ENCODE measurements around the gene ZKSCAN2. TPM values are rescaled to one million over a fixed set of nuclear protein-coding genes. Genes with fewer than 3 reads are reported as not detected.

ZKSCAN2 gene
- total RNA-seq, 1 donor from 2014 or later: 16.2 TPM

- peaks cover 7% of the 10 kb centered on the region for H3K9me3 Mint-ChIP-seq (ENCODE audit: unreplicated experiment)
- H3K36me3 Mint-ChIP-seq (ENCODE audit: low read depth, unreplicated experiment): peaks cover 7% of the 10 kb centered on the region
- H3K27me3 Mint-ChIP-seq (ENCODE audit: unreplicated experiment): peaks cover 7% of the 10 kb centered on the region
- no peaks in the 10 kb centered on the region for H3K4me1 Mint-ChIP-seq (ENCODE audit: unreplicated experiment)
- TF ChIP-seq CTCF (IDR thresholded peaks at IDR 0.05; ENCODE audit: unreplicated experiment): no peak
- no peak for DNase-seq (ENCODE audit: low spot score)
- no peak overlapping the region for H3K27ac Mint-ChIP-seq (ENCODE audit: unreplicated experiment)
- no peak overlapping the region for H3K4me3 Mint-ChIP-seq (ENCODE audit: unreplicated experiment)
Measured at GRCh38 chr16:25291580-25291979, 33.9 kb upstream of the ZKSCAN2 start.

- peaks cover 4% of the 10 kb centered on the region for H3K27me3 Mint-ChIP-seq (ENCODE audit: unreplicated experiment)
- H3K4me3 Mint-ChIP-seq (ENCODE audit: unreplicated experiment): no peak overlapping the region
- H3K9me3 Mint-ChIP-seq (ENCODE audit: unreplicated experiment): peaks cover 7% of the 10 kb centered on the region
- H3K27ac Mint-ChIP-seq (ENCODE audit: unreplicated experiment): no peak overlapping the region
- TF ChIP-seq CTCF (IDR thresholded peaks at IDR 0.05; ENCODE audit: unreplicated experiment): no peak
- H3K4me1 Mint-ChIP-seq (ENCODE audit: unreplicated experiment): no peaks in the 10 kb centered on the region
- H3K36me3 Mint-ChIP-seq (ENCODE audit: low read depth, unreplicated experiment): peaks cover 7% of the 10 kb centered on the region
- no peak for DNase-seq (ENCODE audit: low spot score)
Measured at GRCh38 chr16:25289466-25289865, 31.8 kb upstream of the ZKSCAN2 start.

GRCh38 chr16:25279491-25279890, 21.8 kb upstream of the ZKSCAN2 start:
- no peaks in the 10 kb centered on the region for H3K4me1 Mint-ChIP-seq (ENCODE audit: unreplicated experiment)
- DNase-seq (ENCODE audit: low spot score): no peak
- H3K27me3 Mint-ChIP-seq (ENCODE audit: unreplicated experiment): peaks cover 2% of the 10 kb centered on the region
- no peak for TF ChIP-seq CTCF (IDR thresholded peaks at IDR 0.05; ENCODE audit: unreplicated experiment)
- H3K27ac Mint-ChIP-seq (ENCODE audit: unreplicated experiment): no peak overlapping the region
- no peaks in the 10 kb centered on the region for H3K36me3 Mint-ChIP-seq (ENCODE audit: low read depth, unreplicated experiment)
- H3K4me3 Mint-ChIP-seq (ENCODE audit: unreplicated experiment): no peak overlapping the region
- no peaks in the 10 kb centered on the region for H3K9me3 Mint-ChIP-seq (ENCODE audit: unreplicated experiment)

- Mint-ChIP-seq H3K27ac (ENCODE audit: unreplicated experiment) (no peak overlapping the region), H3K4me3 (ENCODE audit: unreplicated experiment) (no peak overlapping the region), H3K27me3 (ENCODE audit: unreplicated experiment) (peaks cover 2% of the 10 kb centered on the region), H3K36me3 (ENCODE audit: low read depth, unreplicated experiment) (no peaks in the 10 kb centered on the region), H3K9me3 (ENCODE audit: unreplicated experiment) (no peaks in the 10 kb centered on the region), H3K4me1 (ENCODE audit: unreplicated experiment) (no peaks in the 10 kb centered on the region)
- TF ChIP-seq CTCF (IDR thresholded peaks at IDR 0.05; ENCODE audit: unreplicated experiment): no peak
- DNase-seq (ENCODE audit: low spot score): no peak
Measured at GRCh38 chr16:25271421-25271820, 13.8 kb upstream of the ZKSCAN2 start.

GRCh38 chr16:25270577-25270976, 12.9 kb upstream of the ZKSCAN2 start:
- no peak overlapping the region for H3K4me3 Mint-ChIP-seq (ENCODE audit: unreplicated experiment)
- H3K9me3 Mint-ChIP-seq (ENCODE audit: unreplicated experiment): no peaks in the 10 kb centered on the region
- H3K27me3 Mint-ChIP-seq (ENCODE audit: unreplicated experiment): peaks cover 2% of the 10 kb centered on the region
- no peak for DNase-seq (ENCODE audit: low spot score)
- H3K36me3 Mint-ChIP-seq (ENCODE audit: low read depth, unreplicated experiment): no peaks in the 10 kb centered on the region
- H3K27ac Mint-ChIP-seq (ENCODE audit: unreplicated experiment): no peak overlapping the region
- H3K4me1 Mint-ChIP-seq (ENCODE audit: unreplicated experiment): no peaks in the 10 kb centered on the region
- TF ChIP-seq CTCF (IDR thresholded peaks at IDR 0.05; ENCODE audit: unreplicated experiment): no peak
